Measurements from ENCODE around the gene ENPP3.

ENPP3 gene

GRCh38 chr6:131764350-131764749 lies 127.2 kb downstream of the ENPP3 start:
- no peak for DNase-seq (ENCODE audit: low read depth in 4 of 4, low spot score in 1 of 4)

GRCh38 chr6:131765081-131765803 lies 128.1 kb downstream of the ENPP3 start:
- DNase-seq (ENCODE audit: low read depth in 4 of 4, low spot score in 1 of 4) = no peak

- no peak for DNase-seq (ENCODE audit: low read depth in 4 of 4, low spot score in 1 of 4)
These were observed 128.7 kb downstream of the ENPP3 start for GRCh38 chr6:131765804-131766135.

- no peak for DNase-seq (ENCODE audit: low read depth in 4 of 4, low spot score in 1 of 4)
These were observed 129.5 kb downstream of the ENPP3 start for GRCh38 chr6:131766631-131767030.

- no peak for DNase-seq (ENCODE audit: low read depth in 4 of 4, low spot score in 1 of 4)
These were observed 131.9 kb downstream of the ENPP3 start for GRCh38 chr6:131768964-131769363.

GRCh38 chr6:131769385-131770141 lies 132.5 kb downstream of the ENPP3 start:
- DNase-seq (ENCODE audit: low read depth in 4 of 4, low spot score in 1 of 4) = no peak

- DNase-seq (ENCODE audit: low read depth in 4 of 4, low spot score in 1 of 4) = no peak
These were observed 133.7 kb downstream of the ENPP3 start for GRCh38 chr6:131770776-131771175.

GRCh38 chr6:131773284-131773950 lies 136.3 kb downstream of the ENPP3 start:
- no peak for DNase-seq (ENCODE audit: low read depth in 4 of 4, low spot score in 1 of 4)

- DNase-seq (ENCODE audit: low read depth in 4 of 4, low spot score in 1 of 4) = no peak
These were observed 138.8 kb downstream of the ENPP3 start for GRCh38 chr6:131775886-131776285.

GRCh38 chr6:131776985-131777384 lies 139.9 kb downstream of the ENPP3 start:
- DNase-seq (ENCODE audit: low read depth in 4 of 4, low spot score in 1 of 4) = no peak

GRCh38 chr6:131778169-131778568 lies 141.1 kb downstream of the ENPP3 start:
- DNase-seq (ENCODE audit: low read depth in 4 of 4, low spot score in 1 of 4) = no peak

GRCh38 chr6:131779304-131779703 lies 142.2 kb downstream of the ENPP3 start:
- no peak for DNase-seq (ENCODE audit: low read depth in 4 of 4, low spot score in 1 of 4)

- DNase-seq (ENCODE audit: low read depth in 4 of 4, low spot score in 1 of 4) = no peak
These were observed 143.5 kb downstream of the ENPP3 start for GRCh38 chr6:131780600-131780999.

GRCh38 chr6:131781687-131782086 lies 144.6 kb downstream of the ENPP3 start:
- DNase-seq (ENCODE audit: low read depth in 4 of 4, low spot score in 1 of 4) = no peak

- no peak for DNase-seq (ENCODE audit: low read depth in 4 of 4, low spot score in 1 of 4)
These were observed 145.7 kb downstream of the ENPP3 start for GRCh38 chr6:131782764-131783163.

GRCh38 chr6:131784561-131784960 lies 147.5 kb downstream of the ENPP3 start:
- no peak for DNase-seq (ENCODE audit: low read depth in 4 of 4, low spot score in 1 of 4)

GRCh38 chr6:131787079-131787478 lies 150.0 kb downstream of the ENPP3 start:
- no peak for DNase-seq (ENCODE audit: low read depth in 4 of 4, low spot score in 1 of 4)

- DNase-seq (ENCODE audit: low read depth in 4 of 4, low spot score in 1 of 4) = no peak
These were observed 150.9 kb downstream of the ENPP3 start for GRCh38 chr6:131787766-131788712.

- DNase-seq (ENCODE audit: low read depth in 4 of 4, low spot score in 1 of 4) = no peak
These were observed 152.1 kb downstream of the ENPP3 start for GRCh38 chr6:131789219-131789618.

- no peak for DNase-seq (ENCODE audit: low read depth in 4 of 4, low spot score in 1 of 4)
These were observed 154.4 kb downstream of the ENPP3 start for GRCh38 chr6:131791476-131791875.

- DNase-seq (ENCODE audit: low read depth in 4 of 4, low spot score in 1 of 4) = no peak
These were observed 155.0 kb downstream of the ENPP3 start for GRCh38 chr6:131792091-131792496.
